ENCODE results near the gene STAMBPL1.
"Not testable (repeated sequence)": the region's sequence is repeated elsewhere in the genome, so short reads cannot be mapped to it uniquely, and the experiment has no call there.

STAMBPL1 gene

DNA sequence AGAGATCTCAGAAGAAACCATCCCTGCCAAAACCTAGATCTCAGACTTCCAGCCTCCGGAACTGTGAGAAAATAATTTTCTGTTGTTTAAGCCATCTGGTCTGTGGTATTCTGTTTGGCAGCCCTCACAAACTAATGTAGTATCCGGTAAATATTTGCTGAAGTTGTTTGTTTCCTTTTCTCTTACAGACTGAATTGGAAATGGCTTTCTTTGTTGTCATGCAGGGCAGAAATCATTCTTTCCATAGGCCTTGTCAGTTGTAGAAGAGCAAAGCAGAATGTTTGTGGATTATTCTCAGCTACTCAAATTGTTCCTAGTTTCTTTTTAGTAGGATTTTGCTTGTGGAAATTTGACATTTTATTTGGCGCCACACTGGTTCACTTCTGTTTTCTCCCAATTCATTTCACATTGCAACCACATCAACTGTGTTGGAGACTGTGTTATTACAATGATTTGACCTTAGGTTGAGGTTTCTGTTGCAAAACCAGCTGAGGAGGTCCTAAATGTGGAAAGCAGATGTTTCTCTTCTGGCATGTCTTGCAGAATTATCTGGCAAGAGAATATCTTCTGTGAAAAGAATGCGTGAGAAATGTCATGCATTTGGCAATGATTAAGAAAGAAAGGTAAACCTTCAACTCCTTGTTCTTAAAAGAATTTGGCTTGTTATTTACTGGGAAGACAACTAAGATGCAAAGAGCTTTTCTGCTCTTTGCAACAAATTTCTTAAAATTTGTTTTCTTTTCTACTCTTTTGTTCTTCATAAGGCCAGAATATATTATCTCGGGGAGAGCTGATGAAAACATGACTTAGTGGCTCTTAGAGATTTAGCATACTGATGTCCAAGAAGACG is 46.7 kb downstream of the STAMBPL1 start:
- Mint-ChIP-seq H3K36me3 (ENCODE audit: insufficient read depth) (peaks cover 29% of the 10 kb centered on the region), H3K27me3 (no peaks in the 10 kb centered on the region), H3K27ac (no peak overlapping the region), H3K4me1 (ENCODE audit: low read depth in 2 of 2) (no peaks in the 10 kb centered on the region), H3K9me3 (no peaks in the 10 kb centered on the region), H3K4me3 (no peak overlapping the region)
- DNase-seq (no peak), ATAC-seq (replicated peaks) (no peak)

GRCh38 chr10:88927416-88927690 is 47.3 kb downstream of the STAMBPL1 start:
- no peak for ATAC-seq (replicated peaks)
- peaks cover 0 to 1% of the 10 kb centered on the region in 2 donors for H3K4me1 Mint-ChIP-seq (ENCODE audit: low read depth in 2 of 2)
- peaks cover 29% of the 10 kb centered on the region for H3K36me3 Mint-ChIP-seq (ENCODE audit: insufficient read depth)
- no peak overlapping the region for H3K27ac Mint-ChIP-seq
- no peak for DNase-seq
- H3K9me3 Mint-ChIP-seq: no peaks in the 10 kb centered on the region
- H3K27me3 Mint-ChIP-seq: no peaks in the 10 kb centered on the region
- H3K4me3 Mint-ChIP-seq: no peak overlapping the region

GRCh38 chr10:88928254-88928653 is 48.2 kb downstream of the STAMBPL1 start:
- no peak for DNase-seq
- ATAC-seq (replicated peaks): no peak
- Mint-ChIP-seq H3K4me3 (no peak overlapping the region), H3K27ac (no peak overlapping the region), H3K9me3 (no peaks in the 10 kb centered on the region), H3K36me3 (ENCODE audit: insufficient read depth) (peaks cover 20% of the 10 kb centered on the region), H3K4me1 (ENCODE audit: low read depth in 2 of 2) (peaks cover 0 to 5% of the 10 kb centered on the region in 2 donors), H3K27me3 (no peaks in the 10 kb centered on the region)

- Mint-ChIP-seq H3K36me3 (ENCODE audit: insufficient read depth) (peaks cover 10% of the 10 kb centered on the region), H3K27ac (peak overlapping the region in 1 of 2 donors; percentile 59), H3K4me3 (no peak overlapping the region), H3K27me3 (no peaks in the 10 kb centered on the region), H3K9me3 (no peaks in the 10 kb centered on the region), H3K4me1 (ENCODE audit: low read depth in 2 of 2) (peaks cover 11 to 17% of the 10 kb centered on the region in 2 donors)
- ATAC-seq (replicated peaks) (no peak), DNase-seq (no peak)
These were observed 51.5 kb downstream of the STAMBPL1 start for GRCh38 chr10:88931548-88931947.

GRCh38 chr10:88932029-88932428 is 52.0 kb downstream of the STAMBPL1 start:
- not testable (repeated sequence) for DNase-seq; ATAC-seq (replicated peaks); H3K9me3 Mint-ChIP-seq; H3K4me3 Mint-ChIP-seq; H3K27me3 Mint-ChIP-seq; H3K36me3 Mint-ChIP-seq (ENCODE audit: insufficient read depth)
- H3K27ac Mint-ChIP-seq: peak overlapping the region; percentile 59 to 68
- H3K4me1 Mint-ChIP-seq (ENCODE audit: low read depth in 2 of 2): peaks cover 11 to 17% of the 10 kb centered on the region in 2 donors

DNA sequence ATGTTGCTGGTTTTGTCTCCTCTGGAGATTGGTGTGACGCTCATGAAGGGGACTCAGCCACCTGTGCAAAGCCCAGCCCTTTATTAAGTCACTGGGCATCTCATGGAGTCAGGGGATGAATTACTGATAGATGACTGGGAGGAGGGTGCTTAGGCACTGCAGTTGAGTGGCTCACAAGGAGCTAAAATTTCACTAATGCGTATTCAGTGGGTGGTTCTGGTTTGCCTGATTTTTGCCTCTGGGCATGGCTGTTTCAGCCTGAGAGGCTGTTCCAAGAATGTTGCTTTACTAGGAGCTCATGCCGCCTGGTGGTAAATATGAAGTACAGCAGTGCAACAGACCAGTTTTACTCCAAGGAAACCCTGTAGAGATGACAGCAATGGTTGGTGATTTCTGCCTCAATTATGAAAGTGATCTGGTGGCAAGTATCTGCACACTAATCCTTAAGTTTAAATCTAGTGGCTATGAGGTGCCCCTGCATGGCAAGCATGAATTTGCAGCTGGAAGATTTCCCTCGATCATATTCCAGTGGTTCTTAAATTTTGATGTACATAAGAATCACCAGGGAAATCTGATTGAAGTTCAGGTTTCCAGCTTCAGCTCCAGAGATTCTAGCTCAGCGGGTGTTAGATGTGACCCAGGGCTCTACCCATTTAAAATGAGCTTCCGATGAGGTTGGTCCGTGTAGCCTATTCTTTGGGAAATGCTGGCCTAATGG is 52.7 kb downstream of the STAMBPL1 start:
- peak overlapping the region in 1 of 2 donors; percentile 68 for H3K27ac Mint-ChIP-seq
- ATAC-seq (replicated peaks) (peak; percentile 56), DNase-seq (peak; percentile 8 to 30 (median 21))
- H3K4me1 Mint-ChIP-seq (ENCODE audit: low read depth in 2 of 2): peaks cover 11 to 17% of the 10 kb centered on the region in 2 donors
- peaks cover 7% of the 10 kb centered on the region for H3K36me3 Mint-ChIP-seq (ENCODE audit: insufficient read depth)
- H3K27me3 Mint-ChIP-seq: no peaks in the 10 kb centered on the region
- no peak overlapping the region for H3K4me3 Mint-ChIP-seq
- H3K9me3 Mint-ChIP-seq: no peaks in the 10 kb centered on the region

DNA sequence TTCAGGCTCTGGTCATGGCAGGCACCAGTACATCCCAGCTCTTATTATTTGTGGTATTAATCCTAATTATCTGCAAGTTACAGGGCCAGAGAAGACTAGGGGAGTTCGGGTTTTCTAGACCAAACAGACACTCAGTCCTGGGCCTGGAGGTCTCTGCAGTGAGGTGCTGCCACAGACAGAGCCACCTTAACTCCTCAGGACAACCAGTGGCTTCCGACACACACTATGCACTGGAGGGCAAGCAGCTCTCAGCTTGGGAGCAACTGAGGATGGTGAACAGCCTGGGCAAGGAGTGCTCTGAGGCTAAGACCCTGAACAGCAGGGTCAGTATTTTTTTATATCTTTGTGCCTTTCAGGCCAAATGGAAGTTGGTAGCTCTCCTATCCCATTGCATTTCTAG is 53.5 kb downstream of the STAMBPL1 start:
- ATAC-seq (replicated peaks) (no peak), DNase-seq (no peak)
- Mint-ChIP-seq H3K9me3 (no peaks in the 10 kb centered on the region), H3K27ac (peak overlapping the region in 1 of 2 donors; percentile 41), H3K4me1 (ENCODE audit: low read depth in 2 of 2) (peaks cover 11 to 17% of the 10 kb centered on the region in 2 donors), H3K36me3 (ENCODE audit: insufficient read depth) (peaks cover 12% of the 10 kb centered on the region), H3K4me3 (no peak overlapping the region), H3K27me3 (no peaks in the 10 kb centered on the region)

- Mint-ChIP-seq H3K36me3 (ENCODE audit: insufficient read depth) (peaks cover 15% of the 10 kb centered on the region), H3K4me3 (peak overlapping the region; percentile 61 to 72), H3K4me1 (ENCODE audit: low read depth in 2 of 2) (peaks cover 11 to 17% of the 10 kb centered on the region in 2 donors), H3K27ac (peak overlapping the region; percentile 26 to 72), H3K27me3 (no peaks in the 10 kb centered on the region), H3K9me3 (no peaks in the 10 kb centered on the region)
- peak; percentile 87 for ATAC-seq (replicated peaks)
- peak; percentile 66 to 70 (median 67) for DNase-seq
These were observed 55.0 kb downstream of the STAMBPL1 start for GRCh38 chr10:88934900-88935672.

DNA sequence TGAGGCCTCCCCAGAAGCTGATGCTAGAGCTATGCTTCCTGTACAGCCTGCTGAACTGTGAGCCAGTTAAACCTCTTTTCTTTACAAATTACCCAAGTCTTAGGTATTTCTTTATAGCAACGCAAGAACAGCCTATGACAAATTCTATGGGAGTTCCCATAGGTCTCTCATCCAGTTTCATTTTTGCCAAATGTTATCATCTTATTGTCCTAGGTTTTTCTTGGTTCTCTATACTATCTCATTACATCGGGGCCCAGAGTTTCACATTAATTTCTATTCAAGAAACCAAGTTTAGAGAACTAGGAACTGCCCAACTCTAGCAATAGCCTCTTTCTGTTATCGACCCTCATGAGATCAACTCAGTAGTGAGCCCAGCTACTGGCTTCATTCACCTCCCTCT is 56.6 kb downstream of the STAMBPL1 start:
- Mint-ChIP-seq H3K4me3 (no peak overlapping the region), H3K27ac (peak overlapping the region in 1 of 2 donors; percentile 26), H3K9me3 (no peaks in the 10 kb centered on the region), H3K4me1 (ENCODE audit: low read depth in 2 of 2) (peaks cover 12 to 17% of the 10 kb centered on the region in 2 donors), H3K36me3 (ENCODE audit: insufficient read depth) (peaks cover 18% of the 10 kb centered on the region), H3K27me3 (no peaks in the 10 kb centered on the region)
- ATAC-seq (replicated peaks) (no peak), DNase-seq (no peak)

DNA sequence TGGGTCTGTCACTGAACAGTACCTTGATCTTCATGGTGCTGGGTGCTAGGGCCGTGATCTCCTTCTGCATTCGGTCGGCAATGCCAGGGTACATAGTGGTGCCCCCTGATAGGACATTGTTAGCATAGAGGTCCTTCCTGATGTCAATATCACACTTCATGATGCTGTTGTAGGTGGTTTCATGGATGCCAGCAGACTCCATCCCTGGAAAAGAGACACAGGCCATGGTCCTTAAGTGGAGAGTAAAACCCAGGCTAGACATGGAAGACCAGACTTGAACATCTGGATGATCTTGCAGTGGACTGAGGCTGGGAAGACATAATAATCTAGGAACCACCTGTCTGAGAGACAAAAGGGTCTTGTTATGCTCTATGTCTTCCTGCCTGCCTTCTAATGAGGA is 58.0 kb downstream of the STAMBPL1 start:
- Mint-ChIP-seq H3K36me3 (ENCODE audit: insufficient read depth) (peaks cover 18% of the 10 kb centered on the region), H3K27ac (no peak overlapping the region), H3K4me3 (no peak overlapping the region), H3K27me3 (no peaks in the 10 kb centered on the region), H3K9me3 (no peaks in the 10 kb centered on the region), H3K4me1 (ENCODE audit: low read depth in 2 of 2) (peaks cover 12% of the 10 kb centered on the region in 2 donors)
- DNase-seq (no peak), ATAC-seq (replicated peaks) (no peak)

DNA sequence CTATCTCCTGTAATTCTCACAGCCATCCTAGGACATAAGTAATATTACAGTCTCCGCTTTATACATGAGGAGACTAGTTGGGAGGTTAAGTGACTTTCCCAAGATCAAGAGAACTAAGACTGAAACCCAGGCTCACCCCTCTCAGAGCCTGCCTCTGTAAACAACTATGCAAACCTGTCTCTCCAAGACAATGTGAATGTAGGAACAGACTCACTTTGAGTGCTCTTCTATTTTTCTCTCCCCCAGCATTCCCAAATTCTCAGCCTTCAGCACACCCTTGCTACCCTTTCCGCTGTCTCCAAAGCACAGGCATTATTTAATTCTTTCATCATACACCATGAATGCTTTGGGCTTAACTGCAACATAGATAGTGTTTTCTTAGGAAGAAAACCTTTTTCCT is 58.9 kb downstream of the STAMBPL1 start:
- ATAC-seq (replicated peaks): no peak
- H3K36me3 Mint-ChIP-seq (ENCODE audit: insufficient read depth): peaks cover 22% of the 10 kb centered on the region

DNA sequence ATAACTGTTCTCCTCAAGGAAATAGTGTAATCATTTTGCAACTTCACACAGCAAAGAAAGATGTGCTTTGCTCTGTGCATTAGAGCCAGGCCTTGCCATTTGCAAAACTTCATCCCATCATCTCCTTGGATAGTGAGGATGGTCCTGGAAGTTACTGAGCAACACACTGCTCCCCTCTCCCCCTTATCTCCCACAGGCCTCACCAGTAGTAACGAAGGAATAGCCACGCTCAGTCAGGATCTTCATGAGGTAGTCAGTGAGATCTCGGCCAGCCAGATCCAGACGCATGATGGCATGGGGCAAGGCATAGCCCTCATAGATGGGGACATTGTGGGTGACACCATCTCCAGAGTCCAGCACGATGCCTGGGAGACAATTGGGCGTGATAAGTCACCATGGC is 61.0 kb downstream of the STAMBPL1 start:
- Mint-ChIP-seq H3K27ac (no peak overlapping the region), H3K4me3 (no peak overlapping the region), H3K4me1 (ENCODE audit: low read depth in 2 of 2) (peaks cover 0 to 1% of the 10 kb centered on the region in 2 donors)

More for the DNA sequence above, 58.9 kb downstream of the STAMBPL1 start:
- no peaks in the 10 kb centered on the region for H3K9me3 Mint-ChIP-seq
- peak overlapping the region in 1 of 2 donors; percentile 52 for H3K27ac Mint-ChIP-seq
- no peaks in the 10 kb centered on the region for H3K27me3 Mint-ChIP-seq
- peaks cover 12% of the 10 kb centered on the region in 2 donors for H3K4me1 Mint-ChIP-seq (ENCODE audit: low read depth in 2 of 2)
- DNase-seq: no peak
- no peak overlapping the region for H3K4me3 Mint-ChIP-seq

GRCh38 chr10:88943778-88944177 is 63.7 kb downstream of the STAMBPL1 start:
- Mint-ChIP-seq H3K9me3 (no peaks in the 10 kb centered on the region), H3K4me3 (no peak overlapping the region), H3K27me3 (no peaks in the 10 kb centered on the region), H3K27ac (no peak overlapping the region), H3K4me1 (ENCODE audit: low read depth in 2 of 2) (peaks cover 0 to 1% of the 10 kb centered on the region in 2 donors), H3K36me3 (ENCODE audit: insufficient read depth) (peaks cover 10% of the 10 kb centered on the region)
- DNase-seq: no peak
- no peak for ATAC-seq (replicated peaks)

More for the DNA sequence above, 61.0 kb downstream of the STAMBPL1 start:
- no peaks in the 10 kb centered on the region for H3K9me3 Mint-ChIP-seq
- no peaks in the 10 kb centered on the region for H3K27me3 Mint-ChIP-seq
- ATAC-seq (replicated peaks) (no peak), DNase-seq (no peak)
- peaks cover 21% of the 10 kb centered on the region for H3K36me3 Mint-ChIP-seq (ENCODE audit: insufficient read depth)
